ENCODE results near the gene SPSB1. TPM values are rescaled to one million over a fixed set of nuclear protein-coding genes. Genes with fewer than 3 reads are reported as not detected.
"Not testable (repeated sequence)": the region's sequence is repeated elsewhere in the genome, so short reads cannot be mapped to it uniquely, and the experiment has no call there.

The SPSB1 gene
- total RNA-seq, 2 donors from 2014 or later = 107 to 171 TPM

DNA sequence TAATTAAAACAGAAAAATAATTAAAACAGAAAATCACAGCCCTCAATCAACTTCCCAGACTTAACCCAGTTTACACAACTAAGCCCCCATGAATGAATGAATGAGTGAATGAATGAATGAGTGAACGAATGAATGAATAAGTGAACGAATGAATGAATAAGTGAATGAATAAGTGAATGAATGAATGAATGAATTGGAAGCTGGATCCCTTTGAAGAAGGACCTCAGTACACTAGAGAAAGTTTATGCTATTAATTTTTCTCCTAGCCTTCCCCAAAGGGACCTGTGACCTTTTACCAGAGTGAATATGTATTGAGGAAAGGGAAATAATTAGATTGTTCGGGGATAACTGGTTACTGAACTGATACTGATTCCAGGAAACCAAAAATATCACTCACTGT is 5.6 kb downstream of the SPSB1 start:
- DNase-seq (ENCODE audit: low spot score) (no peak), ATAC-seq (ENCODE audit: insufficient number of reproducible peaks, low FRiP score, low read depth) (no peak)
- Histone ChIP-seq H3K4me3 (no peak overlapping the region), H3K27ac (peak overlapping the region in 1 of 2 donors; percentile 2), H3K9me3 (no peaks in the 10 kb centered on the region), H3K27me3 (replicated peaks; ENCODE audit: insufficient read depth) (no peaks in the 10 kb centered on the region), H3K4me1 (ENCODE audit: control insufficient read depth in 1 of 2, low read depth in 2 of 2) (peaks cover 35 to 82% of the 10 kb centered on the region in 2 donors), H3K36me3 (no peaks in the 10 kb centered on the region)
- TF ChIP-seq, protein P1, sequence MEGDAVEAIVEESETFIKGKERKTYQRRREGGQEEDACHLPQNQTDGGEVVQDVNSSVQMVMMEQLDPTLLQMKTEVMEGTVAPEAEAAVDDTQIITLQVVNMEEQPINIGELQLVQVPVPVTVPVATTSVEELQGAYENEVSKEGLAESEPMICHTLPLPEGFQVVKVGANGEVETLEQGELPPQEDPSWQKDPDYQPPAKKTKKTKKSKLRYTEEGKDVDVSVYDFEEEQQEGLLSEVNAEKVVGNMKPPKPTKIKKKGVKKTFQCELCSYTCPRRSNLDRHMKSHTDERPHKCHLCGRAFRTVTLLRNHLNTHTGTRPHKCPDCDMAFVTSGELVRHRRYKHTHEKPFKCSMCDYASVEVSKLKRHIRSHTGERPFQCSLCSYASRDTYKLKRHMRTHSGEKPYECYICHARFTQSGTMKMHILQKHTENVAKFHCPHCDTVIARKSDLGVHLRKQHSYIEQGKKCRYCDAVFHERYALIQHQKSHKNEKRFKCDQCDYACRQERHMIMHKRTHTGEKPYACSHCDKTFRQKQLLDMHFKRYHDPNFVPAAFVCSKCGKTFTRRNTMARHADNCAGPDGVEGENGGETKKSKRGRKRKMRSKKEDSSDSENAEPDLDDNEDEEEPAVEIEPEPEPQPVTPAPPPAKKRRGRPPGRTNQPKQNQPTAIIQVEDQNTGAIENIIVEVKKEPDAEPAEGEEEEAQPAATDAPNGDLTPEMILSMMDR (IDR thresholded peaks at IDR 0.05) = no peak

DNA sequence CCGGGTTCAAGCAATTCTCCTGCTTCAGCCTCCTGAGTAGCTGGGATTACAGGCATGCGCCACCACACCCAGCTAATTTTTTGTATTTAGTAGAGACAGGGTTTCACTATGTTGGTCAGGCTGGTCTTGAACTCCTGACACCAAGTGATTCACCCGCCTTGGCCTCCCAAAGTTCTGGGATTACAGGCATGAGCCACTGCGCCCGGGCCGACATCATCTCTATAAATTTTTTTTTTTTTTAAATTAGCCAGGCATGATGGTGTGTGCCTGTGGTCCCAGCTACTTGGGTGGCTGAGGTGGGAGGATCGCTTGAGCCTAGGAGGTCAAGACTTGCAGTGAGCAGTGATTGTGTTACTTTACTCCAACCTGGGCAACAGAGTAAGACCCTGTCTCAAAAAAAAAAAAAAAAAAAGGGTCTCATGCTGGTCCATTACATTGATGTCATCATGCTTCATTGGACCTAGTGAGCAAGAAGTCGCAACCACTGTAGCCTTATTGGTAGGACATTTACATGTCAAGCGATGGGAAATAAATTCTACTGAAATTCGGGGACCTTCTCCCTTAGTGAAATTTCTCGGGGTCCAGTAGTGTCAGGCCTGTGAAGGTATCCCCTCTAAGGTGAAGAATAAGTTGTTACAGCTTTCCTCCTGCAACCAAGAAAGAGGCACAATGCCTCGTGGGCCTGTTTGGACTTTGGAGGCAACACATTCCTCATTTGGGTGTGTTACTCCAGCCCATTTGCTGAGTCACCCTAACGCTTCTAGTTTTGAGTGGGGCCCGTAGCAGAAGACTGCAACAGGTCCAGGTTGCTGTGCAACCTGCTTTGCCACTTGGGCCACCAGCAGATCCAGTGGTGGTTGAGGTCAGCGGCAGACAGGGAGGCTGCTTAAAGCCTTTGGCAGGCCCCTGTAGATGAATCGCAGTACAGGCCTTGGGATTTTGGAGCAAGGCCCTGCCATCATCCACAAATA is 7.2 kb downstream of the SPSB1 start:
- not testable (repeated sequence) for DNase-seq (ENCODE audit: low spot score); H3K4me3 ChIP-seq; H3K27me3 ChIP-seq (replicated peaks; ENCODE audit: insufficient read depth); ATAC-seq (ENCODE audit: insufficient number of reproducible peaks, low FRiP score, low read depth); H3K9me3 ChIP-seq; H3K36me3 ChIP-seq
- Histone ChIP-seq H3K4me1 (ENCODE audit: control insufficient read depth in 1 of 2, low read depth in 2 of 2) (peaks cover 47 to 95% of the 10 kb centered on the region in 2 donors), H3K27ac (peak overlapping the region in 1 of 2 donors; percentile 73)

DNA sequence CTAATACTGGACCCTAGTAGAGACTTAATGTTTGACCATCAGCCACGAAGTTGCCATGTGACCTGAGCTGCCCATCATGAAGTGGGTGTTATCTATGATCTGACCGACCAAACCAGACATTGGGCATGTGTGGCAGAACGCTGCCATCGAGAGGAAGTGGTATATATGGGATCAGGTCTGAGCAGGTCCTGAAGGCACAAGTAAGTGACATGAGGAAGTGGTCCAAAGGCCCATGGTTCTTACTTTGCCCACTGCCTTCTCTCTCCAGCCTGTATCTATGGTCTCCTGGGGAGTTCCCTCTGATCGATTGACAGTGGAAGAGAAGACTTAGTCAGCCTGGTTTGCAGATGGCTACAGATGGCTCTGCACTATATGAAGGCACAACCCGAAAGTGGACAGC is 7.9 kb downstream of the SPSB1 start:
- Histone ChIP-seq H3K36me3 (no peaks in the 10 kb centered on the region), H3K27me3 (replicated peaks; ENCODE audit: insufficient read depth) (no peaks in the 10 kb centered on the region), H3K4me3 (no peak overlapping the region), H3K9me3 (no peaks in the 10 kb centered on the region), H3K4me1 (ENCODE audit: control insufficient read depth in 1 of 2, low read depth in 2 of 2) (peaks cover 54 to 97% of the 10 kb centered on the region in 2 donors), H3K27ac (peak overlapping the region in 1 of 2 donors; percentile 73)
- ATAC-seq (ENCODE audit: insufficient number of reproducible peaks, low FRiP score, low read depth) (no peak), DNase-seq (ENCODE audit: low spot score) (no peak)
- TF ChIP-seq, protein P1 (IDR thresholded peaks at IDR 0.05) = no peak

DNA sequence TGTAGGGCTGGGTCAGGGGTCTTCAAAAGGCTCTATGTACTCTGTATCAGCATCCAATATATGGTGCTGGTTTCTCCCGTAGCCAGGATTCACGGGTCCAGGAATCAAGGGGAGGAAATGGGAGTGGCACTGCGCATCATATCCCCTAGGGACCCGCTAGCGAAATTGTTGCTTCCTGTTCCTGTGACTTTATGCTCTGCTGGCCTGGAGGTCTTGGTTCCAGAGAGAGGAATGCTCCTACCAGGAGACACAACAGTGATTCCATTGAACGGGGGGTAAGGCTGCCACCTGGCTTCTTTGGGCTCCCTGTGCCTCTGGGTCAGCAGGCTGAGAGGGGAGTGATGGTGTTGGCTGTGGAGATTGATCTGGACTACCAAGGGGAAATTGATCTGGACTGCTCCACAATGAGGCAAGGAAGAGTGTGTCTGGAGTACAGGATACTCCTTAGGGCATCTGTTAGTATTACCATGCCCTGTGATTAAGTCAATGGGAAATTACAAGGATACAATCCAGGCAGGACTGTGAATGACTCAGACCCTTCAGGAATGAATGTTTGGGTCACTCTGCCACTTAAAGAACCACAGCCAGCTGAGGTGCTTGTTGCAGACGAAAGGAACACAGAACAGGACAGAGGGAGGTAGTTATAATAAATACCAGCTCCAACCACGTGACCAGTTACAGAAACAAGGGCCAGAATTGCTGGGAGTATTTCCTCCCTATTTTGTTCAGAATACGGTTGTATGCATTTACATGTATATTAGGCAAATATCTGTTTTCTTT is 10.2 kb downstream of the SPSB1 start:
- no peak for DNase-seq (ENCODE audit: low spot score)
- Histone ChIP-seq H3K27me3 (replicated peaks; ENCODE audit: insufficient read depth) (no peaks in the 10 kb centered on the region), H3K9me3 (no peaks in the 10 kb centered on the region), H3K36me3 (no peaks in the 10 kb centered on the region), H3K27ac (peak overlapping the region; percentile 60 to 73), H3K4me3 (peak overlapping the region; percentile 10), H3K4me1 (ENCODE audit: control insufficient read depth in 1 of 2, low read depth in 2 of 2) (peaks cover 41 to 93% of the 10 kb centered on the region in 2 donors)
- TF ChIP-seq, protein P1 (IDR thresholded peaks at IDR 0.05) = no peak
- peak; percentile 77 for ATAC-seq (ENCODE audit: insufficient number of reproducible peaks, low FRiP score, low read depth)

DNA sequence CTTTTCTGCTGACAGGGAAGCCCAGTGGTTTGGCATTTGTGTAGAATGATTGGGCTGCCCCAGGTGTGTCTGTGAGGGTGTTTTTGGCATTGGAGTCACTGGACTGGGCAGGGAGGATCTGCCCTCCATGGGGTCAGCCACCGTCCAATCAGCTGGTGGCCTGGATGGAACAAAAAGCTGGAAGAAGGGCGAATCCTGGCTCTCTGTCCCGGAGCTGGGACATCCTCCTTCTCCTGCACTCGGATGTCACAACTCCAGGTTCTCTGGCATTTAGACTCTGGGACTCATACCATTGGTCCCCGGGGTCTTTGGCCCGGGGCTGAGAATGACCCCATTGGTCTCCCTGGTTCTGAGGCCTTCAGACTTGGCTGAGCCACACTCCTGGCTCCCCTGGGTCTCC is 11.2 kb downstream of the SPSB1 start:
- peaks cover 46 to 95% of the 10 kb centered on the region in 2 donors for H3K4me1 ChIP-seq (ENCODE audit: control insufficient read depth in 1 of 2, low read depth in 2 of 2)
- ATAC-seq (ENCODE audit: insufficient number of reproducible peaks, low FRiP score, low read depth) = no peak
- H3K27ac ChIP-seq = peak overlapping the region in 1 of 2 donors; percentile 73
- DNase-seq (ENCODE audit: low spot score) = no peak
- no peaks in the 10 kb centered on the region for H3K27me3 ChIP-seq (replicated peaks; ENCODE audit: insufficient read depth)
- TF ChIP-seq, protein P1 (IDR thresholded peaks at IDR 0.05) = no peak
- no peaks in the 10 kb centered on the region for H3K9me3 ChIP-seq
- no peak overlapping the region for H3K4me3 ChIP-seq
- H3K36me3 ChIP-seq = no peaks in the 10 kb centered on the region

Data from thoracic aorta (tissue), 2 donors.